HG03457 (cell line): Measurements from ENCODE around the gene HIC1.
A peak's percentile ranks its signal among the peaks of the same experiment; 100 is the strongest.

ENCODE experiments used
- ATAC-seq: cut with Tn5 transposase; IDR thresholded peaks from one replicate; pipeline ENCODE4 v1.9.1; 2021; ENCODE audit warnings: moderate number of reproducible peaks; ENCODE audit not compliant: unreplicated experiment

HIC1 gene

GRCh38 chr17:2024572-2025219 is 30.2 kb upstream of the HIC1 start:
- no peak for ATAC-seq

DNA sequence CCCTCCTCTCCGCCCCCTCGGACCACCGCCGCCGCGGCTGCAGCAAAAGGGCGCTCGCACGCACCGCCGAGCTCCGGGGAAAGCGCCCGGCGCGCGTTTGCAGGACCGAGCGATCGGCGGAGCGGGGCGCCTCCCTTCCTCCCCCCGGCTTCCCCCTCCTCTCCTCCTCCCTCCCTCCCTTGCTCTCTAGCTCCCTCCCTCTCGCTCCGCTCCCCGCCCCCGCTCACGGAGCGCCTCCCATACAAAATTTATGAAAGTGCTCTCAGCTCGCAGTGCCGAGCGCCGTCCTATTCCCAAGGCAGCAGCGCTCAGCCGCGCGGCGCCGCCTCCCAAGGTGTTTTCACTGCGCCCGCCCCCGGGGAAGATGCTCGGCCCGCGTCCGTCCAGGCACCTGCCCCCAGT is 29.7 kb upstream of the HIC1 start, which contains the start of gene RTN4RL1:
TSS of gene RTN4RL1 (minus strand) at position 115 of the 402 bp plus-strand sequence. CDS start 469 bp downstream, outside the sequence.
- ATAC-seq: no peak

GRCh38 chr17:2025622-2026309 is 29.1 kb upstream of the HIC1 start:
- ATAC-seq: no peak

DNA sequence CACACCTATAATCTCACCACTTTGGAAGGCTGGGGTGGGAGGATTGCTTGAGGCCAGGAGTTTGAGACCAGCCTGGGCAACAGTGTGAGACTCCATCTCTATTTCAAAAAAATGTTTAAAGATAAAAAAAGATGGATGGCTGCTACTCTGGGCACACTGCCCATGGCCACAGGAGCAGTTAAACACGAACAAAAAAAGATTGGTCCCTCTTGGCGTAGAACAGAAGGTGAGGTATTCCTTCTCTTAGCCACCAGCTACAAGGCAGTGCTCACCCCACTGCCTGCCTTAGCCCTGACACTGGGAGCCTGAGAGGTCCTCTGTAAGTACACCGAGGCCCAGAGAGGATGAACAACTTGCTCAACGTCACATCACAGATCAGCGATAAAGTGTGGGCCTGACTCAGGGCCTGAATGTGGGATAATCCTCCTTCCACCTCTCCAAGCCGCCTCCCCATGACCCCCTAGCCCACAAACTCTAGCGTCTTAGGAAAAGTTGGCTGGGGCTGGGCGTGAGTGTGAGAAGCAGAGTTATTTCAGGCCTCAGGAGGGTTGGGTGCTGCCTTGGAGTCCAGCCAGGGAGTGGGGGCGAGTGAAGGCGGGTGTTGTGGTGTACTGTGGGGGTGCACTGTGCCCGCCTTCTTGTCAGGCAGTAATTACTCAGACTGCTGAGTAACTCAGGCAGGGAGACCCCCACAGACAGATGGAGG is 27.2 kb upstream of the HIC1 start:
- ATAC-seq: no peak

GRCh38 chr17:2028234-2028614 is 26.7 kb upstream of the HIC1 start:
- no peak for ATAC-seq

DNA sequence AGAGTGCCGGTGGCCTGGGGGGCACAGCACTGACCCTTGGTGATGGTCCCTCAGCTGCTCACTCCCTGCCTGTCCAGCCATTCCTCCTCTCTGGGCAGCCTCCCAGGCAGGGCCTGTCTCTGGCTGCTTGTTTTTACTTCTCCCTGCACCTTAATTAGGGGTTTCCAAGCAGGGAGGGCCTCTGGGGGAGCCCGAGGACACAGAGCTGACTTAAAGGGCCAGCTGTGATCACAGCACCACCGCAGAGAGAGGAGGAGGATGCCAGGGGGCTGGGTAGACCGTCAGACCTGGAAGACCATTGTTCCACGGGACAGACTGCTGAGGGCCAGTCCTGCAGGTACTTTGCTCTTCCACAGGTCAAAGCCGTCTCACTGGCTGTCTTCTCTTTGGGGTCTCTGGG is 26.2 kb upstream of the HIC1 start:
- no peak for ATAC-seq

GRCh38 chr17:2029911-2030778 is 24.8 kb upstream of the HIC1 start, which contains the start of gene DPH1:
Gene DPH1 (plus strand): TSS chr17:2030153. CDS start chr17:2030170, 17 bp downstream.
- no peak for ATAC-seq

DNA sequence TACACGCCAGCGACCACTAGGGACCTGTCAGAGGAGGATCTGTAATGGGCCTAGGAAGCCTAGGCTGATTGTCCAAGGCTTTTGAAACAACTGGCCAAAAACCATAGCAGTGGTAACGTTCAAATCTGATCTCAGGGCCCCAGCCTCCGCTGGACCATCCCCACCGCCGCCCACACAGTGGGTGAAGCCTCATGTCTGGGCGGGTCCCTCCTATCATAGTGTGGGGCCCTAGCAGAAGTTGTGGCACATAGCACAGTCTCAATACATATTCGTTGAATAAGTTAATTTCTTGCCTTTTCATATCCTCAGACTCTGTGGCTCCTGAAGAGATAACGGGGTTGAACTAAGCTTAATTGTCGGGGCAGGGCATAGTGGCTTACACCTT is 24.1 kb upstream of the HIC1 start:
- ATAC-seq: no peak

GRCh38 chr17:2033153-2033552 is 21.8 kb upstream of the HIC1 start:
- no peak for ATAC-seq

GRCh38 chr17:2034157-2034556 is 20.7 kb upstream of the HIC1 start:
- no peak for ATAC-seq

- ATAC-seq: no peak
Observed at GRCh38 chr17:2034806-2035540, 19.9 kb upstream of the HIC1 start.

DNA sequence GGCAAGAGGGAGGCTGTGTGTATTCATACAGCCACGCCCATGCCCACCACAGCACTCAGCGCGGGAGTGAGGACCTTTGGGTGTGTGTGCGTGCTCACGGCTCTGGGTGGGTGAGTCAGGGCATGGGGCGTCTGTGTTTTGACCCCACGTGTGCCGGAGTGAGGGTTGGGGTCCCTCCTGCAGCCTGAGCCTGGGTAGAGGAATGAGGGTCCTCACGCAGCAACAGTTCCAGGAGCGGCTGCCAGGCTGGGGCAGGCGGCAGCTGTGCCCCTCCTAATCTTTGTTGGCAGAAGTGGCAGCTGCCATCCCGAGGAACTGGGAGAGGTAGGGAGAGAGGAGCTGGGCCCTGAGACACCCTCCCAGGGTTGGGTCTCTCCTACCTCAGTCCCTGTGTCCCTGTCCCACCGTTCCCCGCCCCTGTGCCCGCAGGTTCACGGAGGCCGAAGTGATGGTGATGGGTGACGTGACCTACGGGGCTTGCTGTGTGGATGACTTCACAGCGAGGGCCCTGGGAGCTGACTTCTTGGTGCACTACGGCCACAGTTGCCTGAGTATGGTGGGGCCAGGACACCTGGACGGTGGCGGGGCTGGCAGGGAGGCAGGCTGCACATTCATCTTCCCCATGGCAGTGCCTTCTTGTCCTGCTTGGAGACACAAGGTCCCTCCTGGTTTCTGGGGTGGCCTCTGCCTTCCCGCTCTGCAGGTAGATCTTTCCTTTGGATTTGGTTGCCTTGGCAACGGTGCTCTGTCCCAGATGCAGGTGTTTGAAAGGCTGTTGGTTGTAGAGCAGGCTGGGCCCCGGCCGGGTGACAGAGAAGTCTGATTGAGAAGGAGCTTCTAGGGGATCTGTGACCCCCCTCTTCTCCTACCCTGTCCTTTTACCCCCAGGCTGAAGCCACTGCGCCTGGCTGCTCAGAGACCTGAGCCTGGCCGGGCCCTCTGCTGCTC is 19.1 kb upstream of the HIC1 start:
- no peak for ATAC-seq

DNA sequence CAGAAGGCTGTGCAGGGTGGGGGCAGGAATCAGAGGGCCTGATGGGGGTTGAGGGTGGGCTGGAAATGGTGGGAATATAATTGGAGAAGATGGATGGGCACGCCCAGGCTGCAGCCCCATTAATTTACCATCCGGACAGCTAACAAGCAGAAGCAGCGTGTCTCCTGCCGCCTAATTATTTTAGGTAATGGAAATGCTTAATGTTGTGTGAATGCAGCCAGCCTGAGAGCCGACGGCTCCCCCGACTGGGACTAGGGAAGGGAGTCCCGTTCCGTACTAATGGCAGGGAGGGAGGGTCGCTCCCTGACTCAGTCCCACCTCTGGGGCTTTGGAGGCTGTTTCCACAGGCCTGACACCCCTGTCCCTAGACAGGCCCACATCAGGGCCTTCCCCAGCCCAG is 17.7 kb upstream of the HIC1 start:
- ATAC-seq: no peak

- no peak for ATAC-seq
Observed at GRCh38 chr17:2040219-2040827, 14.6 kb upstream of the HIC1 start.

GRCh38 chr17:2040942-2041560 is 13.9 kb upstream of the HIC1 start:
- no peak for ATAC-seq

DNA sequence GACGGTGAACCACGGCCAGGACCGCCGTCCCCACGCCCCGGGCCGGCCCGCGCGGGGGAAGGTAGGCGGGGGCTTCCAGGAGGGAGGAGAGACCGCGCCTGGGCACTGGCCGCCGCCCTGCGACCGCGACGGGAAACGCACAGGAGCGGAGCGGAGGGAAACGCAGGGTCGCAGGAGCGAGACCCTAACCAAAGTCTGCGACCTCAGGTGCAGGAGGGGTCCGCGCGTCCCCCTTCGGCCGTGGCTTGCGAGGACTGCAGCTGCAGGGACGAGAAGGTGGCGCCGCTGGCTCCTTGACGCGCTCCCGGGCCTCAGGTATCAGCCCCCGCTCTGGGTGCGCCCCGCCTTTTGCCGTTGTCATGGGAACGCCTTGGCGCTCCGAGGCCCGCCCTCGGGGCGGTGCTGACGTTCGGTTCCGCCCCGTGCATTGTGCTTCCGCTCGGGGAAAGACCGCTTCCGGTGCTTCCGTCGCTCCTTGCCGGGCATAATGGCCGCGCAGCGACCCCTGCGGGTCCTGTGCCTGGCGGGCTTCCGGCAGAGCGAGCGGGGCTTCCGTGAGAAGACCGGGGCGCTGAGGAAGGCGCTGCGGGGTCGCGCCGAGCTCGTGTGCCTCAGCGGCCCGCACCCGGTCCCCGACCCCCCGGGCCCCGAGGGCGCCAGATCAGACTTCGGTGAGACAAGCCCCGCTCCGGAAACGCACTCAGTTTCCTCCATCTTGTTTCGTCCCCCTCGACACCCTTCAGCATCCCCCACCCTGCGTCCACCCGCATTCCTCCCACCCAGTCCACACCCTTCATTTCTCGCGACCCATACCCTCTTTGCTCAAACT is 13.1 kb upstream of the HIC1 start, which contains the start of gene OVCA2:
TSS of gene OVCA2 (plus strand) at position 462 of the 829 bp plus-strand sequence. CDS start at position 488, 26 bp downstream.
- peak; percentile 73 for ATAC-seq

DNA sequence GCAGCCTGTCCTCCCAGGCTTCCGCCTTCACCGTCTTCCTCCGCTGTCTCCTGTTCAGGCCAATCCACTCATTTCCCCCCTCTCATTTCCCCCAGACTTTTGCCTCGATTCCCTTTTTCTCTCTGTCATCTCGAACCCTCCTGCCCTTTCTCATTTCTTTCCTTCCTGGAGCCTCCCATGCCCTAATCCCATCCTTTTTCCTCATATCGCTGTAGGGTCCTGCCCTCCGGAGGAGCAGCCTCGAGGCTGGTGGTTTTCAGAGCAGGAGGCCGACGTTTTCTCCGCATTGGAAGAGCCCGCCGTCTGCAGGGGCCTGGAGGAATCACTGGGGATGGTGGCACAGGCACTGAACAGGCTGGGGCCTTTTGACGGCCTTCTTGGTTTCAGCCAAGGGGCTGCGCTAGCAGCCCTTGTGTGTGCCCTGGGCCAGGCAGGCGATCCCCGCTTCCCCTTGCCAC is 12.5 kb upstream of the HIC1 start:
- ATAC-seq: no peak
